Activated T-cell treated with anti-CD3 and anti-CD28 coated beads, Interleukin-2, amount 50 U/mL, for 48 hours (primary cell): ENCODE data around the gene KLHDC4.
"Not testable (repeated sequence)": the region's sequence is repeated elsewhere in the genome, so short reads cannot be mapped to it uniquely, and the experiment has no call there.

ENCODE experiments used
- DNase-seq, 2 experiments: peaks; one replicate each; pipeline ENCODE4 v3.0.0-alpha.2; 2020

Gene KLHDC4

DNA sequence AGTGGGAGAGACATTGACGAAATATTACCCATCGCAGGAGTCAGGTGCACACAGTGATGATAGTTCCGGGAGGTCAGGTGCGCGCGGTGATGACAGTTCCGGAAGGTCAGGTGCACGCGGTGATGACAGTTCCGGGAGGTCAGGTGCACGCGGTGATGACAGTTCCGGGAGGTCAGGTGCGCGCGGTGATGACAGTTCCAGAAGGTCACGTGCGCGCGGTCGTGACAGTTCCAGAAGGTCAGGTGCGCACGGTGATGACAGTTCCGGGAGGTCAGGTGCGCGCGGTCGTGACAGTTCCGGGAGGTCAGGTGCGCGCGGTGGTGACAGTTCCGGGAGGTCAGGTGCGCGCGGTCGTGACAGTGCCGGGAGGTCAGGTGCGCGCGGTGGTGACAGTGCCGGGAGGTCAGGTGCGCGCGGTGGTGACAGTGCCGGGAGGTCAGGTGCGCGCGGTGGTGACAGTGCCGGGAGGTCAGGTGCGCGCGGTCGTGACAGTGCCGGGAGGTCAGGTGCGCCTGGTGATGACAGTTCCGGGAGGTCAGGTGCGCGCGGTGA lies 84.7 kb downstream of the KLHDC4 start:
- not testable (repeated sequence) for DNase-seq

DNA sequence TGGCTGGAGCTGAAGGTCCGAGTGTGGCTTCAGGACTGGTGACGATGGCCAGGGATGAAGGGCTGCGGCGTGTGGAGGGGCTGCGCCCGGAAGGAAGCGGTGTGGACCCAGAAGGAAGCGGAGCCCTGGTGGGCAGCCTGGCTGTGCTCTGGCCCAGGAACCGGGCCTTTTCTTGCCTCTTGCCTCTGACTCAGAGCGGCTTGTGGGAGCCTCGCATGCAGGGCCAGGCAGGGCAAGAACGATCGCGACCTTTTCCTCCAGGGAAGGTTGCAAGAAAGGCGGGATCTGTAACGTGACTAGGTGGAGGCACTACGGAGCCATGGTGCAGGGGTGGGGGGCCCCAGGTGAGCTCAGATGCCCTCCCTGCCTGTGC lies 85.5 kb downstream of the KLHDC4 start:
- DNase-seq: no peak

GRCh38 chr16:87679593-87680271 lies 86.1 kb downstream of the KLHDC4 start:
- DNase-seq: no peak

DNA sequence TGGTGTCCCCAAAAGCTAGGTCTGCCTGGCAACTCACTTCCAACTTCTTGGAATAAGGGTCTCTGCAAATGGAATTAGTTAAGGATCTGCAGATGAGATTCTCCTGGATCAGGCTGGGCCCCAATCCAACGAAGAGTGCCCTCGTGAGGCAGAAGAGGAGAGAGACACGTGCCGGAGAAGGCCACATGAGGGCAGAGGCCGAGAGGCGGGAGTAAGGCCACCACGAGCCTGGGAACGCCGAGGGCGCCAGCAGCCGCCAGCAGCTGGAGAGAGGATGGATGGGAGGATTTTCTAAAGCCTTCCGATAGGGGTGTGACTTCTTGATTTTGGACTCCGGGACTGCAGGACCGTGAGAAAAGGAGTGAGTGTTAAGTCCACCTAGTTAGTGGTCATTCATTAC lies 87.2 kb downstream of the KLHDC4 start:
- DNase-seq: no peak

- DNase-seq: no peak
These were observed 88.0 kb downstream of the KLHDC4 start for GRCh38 chr16:87677830-87678229.

- DNase-seq: no peak
These were observed 90.6 kb downstream of the KLHDC4 start for GRCh38 chr16:87675111-87675719.

DNA sequence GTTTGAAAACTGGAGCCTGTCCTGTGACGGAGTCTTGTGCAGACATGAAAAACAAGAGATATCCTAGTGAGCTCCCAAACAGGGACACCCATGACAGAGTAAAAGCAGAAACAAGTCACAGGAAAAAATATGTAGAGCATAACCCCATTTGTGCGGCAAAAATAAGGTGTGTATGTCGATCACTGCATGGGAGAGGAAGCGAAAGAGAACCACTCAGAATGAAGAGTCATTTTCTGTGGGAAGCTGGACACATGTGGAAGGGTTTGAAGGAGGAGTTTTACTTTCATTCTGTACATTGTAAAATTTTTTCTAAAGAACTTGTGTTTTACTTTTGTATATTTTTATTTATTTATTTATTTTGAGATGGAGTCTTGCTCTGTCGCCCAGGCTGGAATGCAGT lies 91.4 kb downstream of the KLHDC4 start:
- no peak for DNase-seq

DNA sequence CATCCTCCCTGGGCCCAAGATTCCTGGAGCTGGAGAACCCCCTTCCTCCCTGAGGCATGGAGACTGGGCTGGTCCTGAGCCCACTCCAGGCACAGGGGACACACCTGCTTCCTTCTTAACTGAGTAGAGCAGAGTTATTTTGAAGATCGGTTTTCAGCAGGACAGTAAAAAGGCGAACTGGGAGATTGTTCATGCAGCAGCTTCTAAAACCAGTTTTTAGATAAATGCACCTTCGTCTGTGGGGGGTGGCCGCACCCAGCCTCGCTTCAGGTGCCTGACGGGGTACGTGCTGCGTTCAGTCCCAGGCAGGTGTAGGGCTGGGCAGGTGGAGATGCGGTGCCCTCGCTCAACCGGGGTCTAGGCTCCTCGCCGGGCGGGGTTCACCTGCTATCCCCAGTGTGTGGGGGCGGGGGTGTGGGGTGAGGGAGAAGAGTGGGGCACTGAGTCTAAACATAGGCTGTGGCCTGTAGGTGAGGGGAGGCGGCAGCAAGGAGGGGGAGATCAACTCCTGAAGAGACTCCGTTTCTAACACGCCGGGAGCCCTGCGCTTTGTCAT lies 94.0 kb downstream of the KLHDC4 start:
- no peak for DNase-seq

- DNase-seq: no peak
These were observed 94.6 kb downstream of the KLHDC4 start for GRCh38 chr16:87671221-87671620.

- DNase-seq: no peak
These were observed 96.1 kb downstream of the KLHDC4 start for GRCh38 chr16:87669672-87670071.

DNA sequence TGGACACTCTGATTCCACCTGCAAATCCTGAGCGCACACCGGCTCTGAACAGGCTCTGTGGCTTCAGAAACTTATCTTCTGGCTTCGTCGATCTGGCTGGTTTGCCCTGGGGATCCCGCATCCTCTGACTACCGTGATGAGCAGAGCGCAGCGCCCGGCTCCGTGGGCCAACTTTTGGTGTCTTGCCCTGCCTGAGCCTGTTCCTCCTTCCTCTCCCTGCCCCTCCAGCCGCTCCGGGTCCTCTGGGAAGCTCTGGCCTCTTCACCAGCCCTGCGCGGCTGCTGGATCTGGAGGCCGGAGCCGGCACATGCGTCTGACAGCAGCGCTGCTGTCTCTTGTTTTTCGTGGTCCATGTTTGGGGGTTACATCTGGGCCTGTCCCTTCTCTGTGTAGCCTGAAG lies 97.8 kb downstream of the KLHDC4 start:
- no peak for DNase-seq

DNA sequence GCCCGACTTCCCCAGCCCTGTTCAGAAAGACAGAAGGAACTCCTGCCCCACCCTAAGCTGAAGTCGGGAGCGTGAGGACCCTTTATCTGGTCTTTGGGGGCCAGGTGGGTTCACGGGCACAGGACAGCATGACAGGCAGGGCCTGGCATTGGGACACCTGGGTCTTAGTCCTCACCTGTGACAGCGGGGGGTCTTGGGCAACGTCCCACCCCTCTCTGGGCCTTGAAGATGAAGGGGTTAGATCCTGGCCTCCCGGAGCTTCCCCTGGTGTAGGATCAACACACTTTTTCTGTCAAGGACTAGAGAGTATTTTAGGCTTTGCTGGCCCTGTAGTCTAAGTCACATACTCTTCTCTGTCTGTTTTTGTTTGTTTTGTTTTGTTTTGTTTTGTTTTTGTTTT lies 98.3 kb downstream of the KLHDC4 start:
- DNase-seq: no peak

GRCh38 chr16:87666919-87667318 lies 98.9 kb downstream of the KLHDC4 start:
- no peak for DNase-seq

- no peak for DNase-seq
These were observed 100.6 kb downstream of the KLHDC4 start for GRCh38 chr16:87665193-87665592.

DNA sequence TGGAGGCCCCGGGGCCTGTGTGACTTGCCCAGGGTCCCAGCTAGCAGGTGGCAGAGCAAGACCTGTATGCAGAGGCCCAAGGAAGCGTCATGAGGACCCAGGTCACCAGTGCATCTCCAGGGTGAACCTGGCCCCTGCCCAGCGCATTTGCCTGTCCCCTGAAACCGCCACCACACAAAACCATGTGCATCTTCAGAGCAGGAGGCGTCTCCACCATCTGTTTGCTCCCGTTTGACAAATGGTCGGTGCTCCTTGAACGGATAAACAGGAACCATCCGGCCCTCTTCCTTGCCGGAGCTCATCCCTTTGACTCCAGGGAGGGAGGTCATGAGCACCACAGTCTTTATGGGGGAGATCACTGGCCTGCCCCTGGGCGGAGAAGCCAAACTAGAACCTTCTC lies 101.0 kb downstream of the KLHDC4 start:
- no peak for DNase-seq

DNA sequence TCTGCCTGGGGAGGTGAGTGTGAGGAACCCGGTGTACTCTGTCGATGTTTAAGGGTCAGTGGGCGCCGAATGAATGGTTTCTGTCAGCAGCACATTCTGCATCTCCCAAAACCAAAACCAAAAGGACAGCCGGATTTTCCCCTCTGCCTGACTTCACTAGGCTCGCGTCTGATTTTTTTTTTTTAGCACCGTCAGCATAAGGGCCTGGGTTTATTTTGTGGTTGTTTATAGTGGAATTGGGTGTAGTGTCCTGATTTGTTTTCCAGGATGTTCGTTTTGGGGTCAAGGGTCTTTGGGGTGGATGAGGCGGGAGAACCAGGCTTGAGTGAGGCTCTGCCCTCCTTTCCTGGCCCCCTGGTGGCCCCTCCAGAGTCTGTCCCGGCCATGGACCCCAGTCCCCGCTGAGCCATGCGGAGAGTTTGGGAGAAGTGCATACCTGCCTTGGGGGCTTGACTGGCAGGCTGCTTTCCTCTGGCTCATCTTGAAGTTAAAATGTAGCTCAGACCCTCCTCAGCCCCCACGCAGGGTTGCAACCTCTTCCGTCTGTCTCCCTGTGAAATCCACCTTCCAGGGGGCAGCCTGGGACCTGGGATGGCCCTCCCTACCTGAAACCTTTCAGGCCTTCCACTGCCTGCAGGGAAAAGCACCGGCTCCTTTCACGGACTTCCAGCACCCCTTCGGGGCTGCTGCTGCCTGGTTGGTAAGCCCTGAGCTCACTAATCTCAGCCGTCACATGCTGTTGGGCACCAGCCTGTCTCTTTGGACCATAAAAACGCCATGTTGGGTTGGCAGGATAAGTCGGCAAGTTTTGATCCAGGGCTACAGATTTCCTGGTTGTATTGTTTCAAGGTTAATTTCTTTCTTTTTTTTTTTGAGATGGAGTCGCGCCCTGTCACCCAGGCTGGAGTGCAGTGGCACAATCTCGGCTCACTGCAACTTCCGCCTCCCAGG lies 103.3 kb downstream of the KLHDC4 start:
- DNase-seq: no peak

DNA sequence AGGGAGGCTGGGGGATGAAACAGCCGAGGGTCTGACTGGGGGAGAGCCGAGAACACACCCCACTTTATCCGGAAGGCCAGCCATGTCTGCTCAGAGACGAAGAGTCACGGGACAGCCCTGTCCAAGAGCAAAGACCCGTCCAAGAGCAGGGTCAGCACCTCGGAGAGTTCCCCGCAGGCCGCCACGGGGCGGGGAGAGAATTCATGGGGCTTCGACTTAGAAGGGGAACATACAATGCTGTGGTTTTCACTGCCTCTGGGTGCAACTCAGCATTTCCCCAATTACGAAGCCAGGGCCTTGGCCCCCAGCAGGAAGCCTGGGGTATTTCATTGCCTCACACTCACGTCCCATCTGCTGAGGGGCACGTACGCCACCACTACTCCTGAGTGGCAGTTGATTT lies 104.2 kb downstream of the KLHDC4 start:
- peak; percentile 58 to 62 for DNase-seq

DNA sequence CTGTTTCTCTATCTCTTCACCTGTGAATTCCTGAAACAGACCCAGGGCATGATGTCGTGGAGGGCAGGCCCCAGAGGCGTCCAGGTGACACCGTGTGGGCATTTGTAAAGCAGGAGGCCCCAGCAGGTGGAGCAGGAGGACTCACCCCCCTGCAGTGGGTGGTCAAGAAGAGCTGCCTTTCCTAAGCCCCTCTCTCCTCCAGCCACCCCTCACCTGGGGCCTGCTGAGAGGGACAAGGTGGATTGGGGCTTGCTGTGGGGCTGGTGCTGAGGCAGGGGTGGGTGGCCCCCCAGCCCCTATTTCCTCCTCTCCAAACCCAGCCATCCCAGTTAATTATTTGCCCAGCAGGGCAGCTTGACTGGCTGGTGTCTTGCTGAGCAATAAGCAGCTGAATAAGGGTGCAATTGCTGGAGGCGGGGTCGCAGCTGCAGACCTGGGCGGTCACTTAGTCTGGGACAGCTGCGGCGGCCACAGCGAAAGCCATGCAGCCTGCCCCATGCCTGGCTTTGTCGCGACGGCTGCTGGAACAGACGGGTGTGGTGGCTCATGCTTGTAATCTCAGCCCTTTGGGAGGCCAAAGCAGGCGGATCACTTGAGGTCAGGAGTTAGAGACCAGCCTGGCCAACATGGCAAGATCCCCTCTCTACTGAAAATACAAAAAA lies 107.1 kb downstream of the KLHDC4 start:
- no peak for DNase-seq
